Middle frontal gyrus (tissue), 1 donor: Measurements from ENCODE around the gene SIGLEC15.

Experiments
- DNase-seq: peaks from one replicate; pipeline ENCODE4 v3.0.0-alpha.2; 2015; ENCODE audit warnings: low spot score; ENCODE audit errors: extremely low spot score

The SIGLEC15 gene

DNA sequence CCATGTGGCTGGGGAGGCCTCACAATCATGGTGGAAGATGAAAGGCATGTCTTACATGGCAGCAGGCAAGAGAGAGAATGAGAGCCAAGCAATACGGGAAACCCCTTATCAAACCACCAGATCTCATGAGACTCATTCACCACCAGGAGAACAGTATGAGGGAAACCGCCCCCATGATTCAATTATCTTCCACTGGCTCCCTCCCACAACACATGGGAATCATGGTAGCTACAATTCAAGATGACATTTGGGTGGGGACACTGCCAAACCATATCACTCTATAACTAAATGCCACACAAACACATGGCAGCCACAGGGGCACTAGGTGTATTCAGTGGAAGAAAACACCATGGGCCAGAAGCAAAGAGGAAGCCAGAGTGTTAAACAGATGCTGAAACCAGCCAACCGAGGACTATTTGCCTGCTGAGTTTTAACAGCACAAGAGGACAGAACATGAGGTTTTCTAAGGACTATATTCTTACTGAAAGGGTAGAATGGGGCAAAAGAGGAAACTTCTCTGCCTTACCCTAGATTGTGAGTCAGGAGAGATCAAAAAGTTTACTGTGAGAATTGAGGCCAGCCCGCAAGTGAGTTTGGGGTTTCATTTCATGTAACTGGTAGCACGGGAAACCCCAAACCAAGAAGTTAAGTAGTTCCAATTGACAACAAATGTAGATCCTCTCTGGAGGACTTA, 49.2 kb downstream of the SIGLEC15 start:
- DNase-seq: no peak

DNA sequence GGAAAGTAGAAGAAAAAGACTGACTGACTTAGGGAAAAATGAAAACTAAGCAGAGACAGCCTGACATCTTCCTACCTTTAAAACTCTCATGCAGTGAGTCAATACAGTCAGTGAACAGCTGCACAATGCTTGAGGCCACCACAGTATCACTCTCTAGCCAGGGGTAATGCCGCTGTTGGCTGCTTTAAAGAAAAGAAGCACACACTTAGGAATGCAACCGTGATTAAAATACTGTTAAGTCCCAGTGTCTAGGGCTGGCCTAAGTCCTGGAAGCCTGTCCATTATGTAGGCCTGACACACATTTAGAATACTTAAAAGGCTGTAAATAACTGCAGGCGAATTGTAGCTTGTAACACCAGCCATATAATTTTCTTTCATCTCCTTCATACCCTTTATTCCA, 50.7 kb downstream of the SIGLEC15 start:
- DNase-seq: no peak

DNA sequence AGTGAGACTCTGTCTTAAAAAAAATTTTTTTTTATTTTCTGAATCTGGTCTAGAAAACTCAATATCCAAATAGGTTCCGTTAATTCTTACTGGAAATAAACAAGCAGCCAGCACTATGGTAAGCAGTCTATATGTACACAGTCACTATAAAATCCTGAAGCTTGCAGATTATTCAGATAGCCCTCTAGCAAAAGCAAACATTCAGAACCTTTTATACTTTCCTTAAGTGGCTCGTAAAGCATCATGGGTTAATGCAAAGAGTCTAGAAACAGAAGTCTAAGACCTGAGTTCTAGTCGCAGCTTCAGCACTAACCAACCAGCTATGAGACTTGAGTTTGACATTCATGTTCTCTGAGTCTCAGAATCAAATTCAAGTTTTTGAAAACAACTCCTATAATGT, 51.9 kb downstream of the SIGLEC15 start:
- DNase-seq: no peak

DNA sequence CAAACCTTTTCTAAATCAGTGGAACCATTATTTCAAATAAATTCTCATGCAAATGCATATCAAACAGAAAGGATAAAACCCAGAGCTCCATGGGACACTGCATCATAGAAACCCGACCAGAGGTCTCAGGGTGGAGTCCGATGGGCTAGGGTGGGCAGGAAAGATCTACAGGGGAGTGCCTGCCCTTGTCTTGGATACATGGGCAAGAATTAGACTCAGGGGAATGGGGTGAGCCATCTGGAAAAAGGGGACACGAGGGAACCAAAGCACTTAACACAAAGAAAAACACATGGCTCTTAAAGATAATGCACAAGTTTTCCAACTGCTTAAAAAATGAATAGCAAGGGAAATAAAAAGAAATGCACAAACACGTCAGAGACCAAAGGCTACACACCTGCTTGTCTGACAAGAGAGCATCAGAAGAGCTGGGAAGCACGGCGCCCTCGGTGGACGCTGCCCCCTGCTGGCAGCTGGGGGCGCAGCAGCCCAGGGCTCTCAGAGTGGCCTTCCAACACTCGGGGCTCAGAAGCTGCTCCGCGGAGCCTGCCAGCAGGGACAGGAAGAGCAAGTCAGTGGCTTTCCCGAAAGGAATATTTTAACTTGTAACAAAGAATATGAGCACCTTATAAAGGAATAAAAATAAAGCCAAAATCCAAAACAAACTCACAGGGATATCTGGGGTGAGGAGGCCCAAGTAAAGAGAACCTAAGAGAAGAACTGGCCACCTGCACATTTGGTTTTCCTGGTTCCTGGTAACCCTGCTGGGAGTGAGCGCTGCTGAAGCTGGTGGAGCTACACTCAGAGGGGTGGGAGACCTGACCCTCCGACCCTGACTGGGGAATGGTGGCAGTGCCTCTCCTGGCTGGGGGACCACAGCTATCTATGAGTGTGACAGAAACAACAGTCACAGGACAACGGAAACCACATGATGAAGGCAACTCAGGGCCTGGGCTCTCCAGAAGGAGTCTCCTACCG, 54.5 kb downstream of the SIGLEC15 start:
- DNase-seq: no peak

DNA sequence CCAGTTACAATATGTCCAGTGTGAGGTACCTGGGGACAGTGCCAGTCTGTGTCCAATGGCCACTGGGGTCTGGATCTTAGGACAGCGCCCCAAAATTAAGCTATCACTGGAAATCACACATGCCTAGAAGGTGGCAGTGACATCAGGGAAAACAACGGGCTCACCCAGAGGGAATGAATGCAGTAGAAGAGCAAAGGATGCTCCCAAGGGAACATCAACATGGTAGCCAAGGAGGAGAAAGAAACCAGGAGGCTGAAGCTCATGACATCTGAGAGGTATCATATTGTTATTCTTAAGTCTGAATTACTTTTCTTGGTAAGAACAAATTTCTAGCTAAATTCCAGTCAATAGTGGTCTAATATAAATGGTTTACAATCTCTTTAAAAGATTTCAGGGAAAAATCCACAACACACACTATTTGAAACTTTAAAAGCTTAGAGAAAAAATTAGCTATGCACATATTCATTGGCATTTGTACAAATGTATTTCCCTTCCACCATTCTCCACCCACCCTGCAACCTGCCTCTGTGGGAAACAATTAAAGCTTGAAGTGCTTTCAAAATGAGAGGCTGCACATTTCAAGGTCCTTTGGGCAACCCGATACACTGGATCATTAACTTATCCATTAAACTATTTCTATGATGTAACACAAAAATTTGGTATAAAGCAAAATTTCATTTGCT, 55.5 kb downstream of the SIGLEC15 start:
- DNase-seq: no peak

DNA sequence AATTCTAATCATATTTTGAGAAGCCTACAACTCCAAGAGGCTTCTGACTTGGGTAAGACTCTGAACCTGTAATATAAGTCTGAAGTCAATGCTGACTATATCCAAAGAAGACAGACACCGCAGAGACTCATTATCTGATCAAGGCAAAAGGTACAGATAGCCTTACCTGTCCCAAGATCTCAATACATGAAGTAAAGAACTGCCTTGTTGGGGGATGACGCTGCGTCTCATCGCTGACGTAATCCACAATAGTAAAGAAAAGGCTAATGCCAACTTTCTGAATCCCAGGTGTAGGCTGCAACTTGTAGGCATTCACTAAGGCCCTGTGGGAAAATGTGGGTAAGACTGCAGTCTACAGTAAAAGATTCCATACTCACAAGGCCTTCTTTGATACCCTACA, 62.1 kb downstream of the SIGLEC15 start:
- DNase-seq: no peak

DNA sequence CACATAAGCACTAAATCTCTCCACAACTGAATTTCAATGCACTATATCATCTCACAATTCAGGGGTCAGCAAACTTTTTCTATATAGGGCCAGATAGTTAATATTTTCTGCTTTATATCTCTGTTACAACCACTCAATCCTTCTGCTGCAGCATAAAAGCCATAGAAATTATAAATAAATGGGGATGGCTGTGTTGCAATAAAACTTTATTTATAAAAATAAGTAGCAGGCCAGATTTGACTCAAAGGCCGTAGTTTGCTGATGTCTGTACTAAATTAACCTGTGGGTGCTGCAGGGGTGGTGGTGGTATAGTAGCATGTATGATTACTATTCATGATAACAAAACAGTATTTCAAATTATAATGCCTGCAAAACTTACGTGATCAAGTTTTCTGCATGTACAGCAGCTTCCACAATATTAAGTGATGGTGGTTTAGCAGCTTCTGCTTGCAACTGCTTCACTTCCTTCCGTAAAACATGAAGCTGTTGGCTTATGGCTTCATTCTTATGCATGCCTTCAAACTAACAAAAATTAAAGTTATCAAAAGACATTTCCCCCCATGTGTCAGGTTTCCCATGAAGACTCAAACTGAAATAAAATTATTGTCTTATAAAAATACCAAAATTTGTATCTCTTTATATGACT, 64.1 kb downstream of the SIGLEC15 start:
- no peak for DNase-seq

DNA sequence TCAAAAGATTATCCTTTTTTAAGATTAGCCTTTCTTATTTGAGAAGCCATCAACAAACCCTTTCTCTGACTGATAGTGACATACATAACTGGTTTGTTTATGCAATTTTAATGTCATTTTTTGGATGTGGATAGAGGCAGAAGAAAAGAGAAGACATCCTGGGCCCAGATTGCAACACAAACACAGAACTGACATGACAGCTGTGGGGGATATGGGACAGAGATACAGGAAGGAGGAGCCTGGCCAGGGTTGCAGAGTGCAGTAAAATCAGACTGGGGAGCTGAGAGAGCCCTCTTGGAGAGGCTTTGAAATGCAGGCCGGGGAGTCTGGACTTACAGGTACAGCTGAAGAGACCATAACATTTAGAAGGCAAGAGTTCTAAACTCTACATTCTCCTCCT, 65.1 kb downstream of the SIGLEC15 start:
- DNase-seq: no peak

DNA sequence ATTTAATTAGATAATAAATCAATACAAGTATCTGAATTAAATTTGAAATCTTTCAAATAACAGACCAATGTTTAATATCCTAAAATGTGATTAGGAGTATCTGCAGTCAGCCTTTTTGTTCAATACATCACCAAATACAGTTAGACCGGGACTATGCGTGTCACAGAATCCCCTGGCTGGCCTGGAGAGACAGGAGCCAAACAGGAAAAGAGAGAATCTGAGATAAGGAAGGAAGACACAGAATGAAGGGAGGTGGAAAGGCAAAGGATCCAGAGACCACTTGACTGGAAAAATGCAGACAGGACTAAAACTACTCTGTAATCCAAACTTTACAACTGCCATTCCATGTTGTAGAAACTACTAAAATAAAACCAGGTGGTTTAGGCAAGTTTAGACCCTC, 66.3 kb downstream of the SIGLEC15 start:
- no peak for DNase-seq
